GM19351 (cell line): ENCODE measurements around the gene LBP.
"Not testable (repeated sequence)": the region's sequence is repeated elsewhere in the genome, so short reads cannot be mapped to it uniquely, and the experiment has no call there.

ENCODE experiments used
- ATAC-seq: cut with Tn5 transposase; IDR thresholded peaks from one replicate; pipeline ENCODE4 v1.9.1; 2021; ENCODE audit warnings: mild to moderate bottlenecking, moderate library complexity; ENCODE audit not compliant: unreplicated experiment

Gene LBP

GRCh38 chr20:38345643-38346042 lies 639 bp upstream of the LBP start:
- no peak for ATAC-seq

GRCh38 chr20:38346741-38347140 lies 459 bp downstream of the LBP start:
- no peak for ATAC-seq

GRCh38 chr20:38349856-38350255 lies 3.6 kb downstream of the LBP start:
- no peak for ATAC-seq

GRCh38 chr20:38350879-38351775 lies 4.8 kb downstream of the LBP start:
- ATAC-seq, result no peak

GRCh38 chr20:38353316-38353715 lies 7.0 kb downstream of the LBP start:
- no peak for ATAC-seq

- no peak for ATAC-seq
Measured at GRCh38 chr20:38354227-38354626, 7.9 kb downstream of the LBP start.

- no peak for ATAC-seq
Measured at GRCh38 chr20:38355161-38356012, 9.1 kb downstream of the LBP start.

GRCh38 chr20:38357653-38358207 lies 11.4 kb downstream of the LBP start:
- no peak for ATAC-seq

GRCh38 chr20:38358556-38358955 lies 12.3 kb downstream of the LBP start:
- ATAC-seq, result no peak

GRCh38 chr20:38363004-38363747 lies 16.9 kb downstream of the LBP start:
- no peak for ATAC-seq

- ATAC-seq, result no peak
Measured at GRCh38 chr20:38369389-38369788, 23.1 kb downstream of the LBP start.

GRCh38 chr20:38372806-38373205 lies 26.5 kb downstream of the LBP start:
- ATAC-seq, result no peak

GRCh38 chr20:38373231-38373867 lies 27.1 kb downstream of the LBP start:
- no peak for ATAC-seq

GRCh38 chr20:38373898-38374297 lies 27.6 kb downstream of the LBP start:
- no peak for ATAC-seq

GRCh38 chr20:38377039-38377685 lies 30.9 kb downstream of the LBP start:
- ATAC-seq, result no peak

- ATAC-seq, result not testable (repeated sequence)
Measured at GRCh38 chr20:38377838-38378237, 31.6 kb downstream of the LBP start.

GRCh38 chr20:38383147-38383546 lies 36.9 kb downstream of the LBP start:
- no peak for ATAC-seq

- ATAC-seq, result no peak
Measured at GRCh38 chr20:38386004-38386403, 39.7 kb downstream of the LBP start.

- no peak for ATAC-seq
Measured at GRCh38 chr20:38386851-38387250, 40.6 kb downstream of the LBP start.

- ATAC-seq, result no peak
Measured at GRCh38 chr20:38387953-38388352, 41.7 kb downstream of the LBP start.
